SH-SY5Y (cell line): ENCODE results near the gene EMC1.

Source experiments
- GATA2 ChIP-seq: IDR thresholded peaks from 2 replicates; pipeline ENCODE4 v1.6.1; 2011; ENCODE audit warnings: mild to moderate bottlenecking, low read depth, low read length
- GATA3 ChIP-seq: IDR thresholded peaks from 2 replicates; pipeline ENCODE4 v1.6.1; 2011; ENCODE audit warnings: low read depth, mild to moderate bottlenecking, low read length, moderate library complexity

- TF ChIP-seq GATA2 (no peak), GATA3 (no peak)
Measured at GRCh38 chr1:19187852-19188251, 63.5 kb downstream of the EMC1 start.
